Activated CD8-positive, alpha-beta T cell treated with anti-CD3 and anti-CD28 coated beads for 36 hours (primary cell): ENCODE results near the gene SLC26A6. TPM values are rescaled to one million over a fixed set of nuclear protein-coding genes. Genes with fewer than 3 reads are reported as not detected.

Experiments used
- ATAC-seq: fragments of 200-7000 bp; cut with Tn5 transposase; one replicate; pipeline ENCODE4 v1.10.0; 2021; ENCODE audit warnings: mild to moderate bottlenecking, moderate library complexity
- CTCF ChIA-PET: fragments of 350-600 bp; sonication (Branson Sonifier 250); formaldehyde crosslinking; loops from one replicate; lab custom pipeline; 2021; ENCODE audit warnings: antibody characterized with exemption; lab: Charles Lee
- POLR2A ChIA-PET: fragments of 350-600 bp; sonication (Branson Sonifier 250); formaldehyde crosslinking; loops from one replicate; lab custom pipeline; 2021; ENCODE audit warnings: antibody characterized with exemption; lab: Charles Lee
- DNase-seq: peaks from one replicate; pipeline ENCODE4 v3.0.0-alpha.2; 2020
- H3K27ac Mint-ChIP-seq: one replicate; pipeline ENCODE4 v1.8.0; 2021; ENCODE audit warnings: mild to moderate bottlenecking, mixed read lengths
- H3K27me3 Mint-ChIP-seq: one replicate; pipeline ENCODE4 v1.8.0; 2021; ENCODE audit warnings: mixed read lengths
- H3K36me3 Mint-ChIP-seq: one replicate; pipeline ENCODE4 v1.8.0; 2021; ENCODE audit warnings: low read depth, mixed read lengths
- H3K4me1 Mint-ChIP-seq: one replicate; pipeline ENCODE4 v1.8.0; 2021; ENCODE audit warnings: low read depth, mixed read lengths
- H3K4me3 Mint-ChIP-seq: one replicate; pipeline ENCODE4 v1.8.0; 2021; ENCODE audit warnings: mild to moderate bottlenecking, moderate library complexity, mixed read lengths
- H3K9me3 Mint-ChIP-seq: one replicate; pipeline ENCODE4 v1.8.0; 2021; ENCODE audit warnings: mixed read lengths
- intact Hi-C: fragments of 100-400 bp; cut with micrococcal nuclease; formaldehyde crosslinking; loops from one replicate; pipeline ENCODE4 v1.10.0; 2022
- total RNA-seq, 2 experiments: library from RNA; stranded (reverse); gene quantifications; one replicate each; pipeline ENCODE4 v1.2.3, GENCODE V29; 2021
- TF ChIP-seq, protein P1 (sequence below): fragments of 200-600 bp; IDR thresholded peaks from one replicate; pipeline ENCODE4 v1.8.0; 2022; ENCODE audit warnings: antibody characterized with exemption, mild to moderate bottlenecking

Gene SLC26A6
- total RNA-seq, 2 experiments from 2014 or later: 41.3 to 45.0 TPM

DNA sequence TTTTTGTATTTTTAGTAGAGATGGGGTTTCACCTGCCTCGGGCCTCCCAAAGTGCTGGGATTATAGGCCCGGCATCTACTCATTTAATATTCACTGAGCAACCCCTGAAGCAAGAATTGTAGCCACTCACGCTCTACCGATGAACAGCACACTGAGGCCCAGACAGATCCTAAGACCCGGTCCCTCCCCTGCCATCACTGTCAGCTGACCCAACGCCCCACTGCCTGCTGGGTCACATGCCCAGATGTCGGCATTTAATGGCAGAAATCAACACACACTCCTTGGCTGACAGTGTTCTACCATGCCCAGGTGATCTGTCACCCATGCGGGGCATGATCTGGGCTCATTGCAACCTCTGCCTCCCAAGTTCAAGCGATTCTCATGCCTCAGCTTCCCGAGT, 10.5 kb downstream of the SLC26A6 start:
- Mint-ChIP-seq H3K27me3 (no peaks in the 10 kb centered on the region), H3K4me1 (peaks cover 4% of the 10 kb centered on the region), H3K27ac (peak overlapping the region; percentile 0), H3K36me3 (peaks cover 4% of the 10 kb centered on the region), H3K4me3 (no peak overlapping the region), H3K9me3 (no peaks in the 10 kb centered on the region)
- TF ChIP-seq, protein P1, sequence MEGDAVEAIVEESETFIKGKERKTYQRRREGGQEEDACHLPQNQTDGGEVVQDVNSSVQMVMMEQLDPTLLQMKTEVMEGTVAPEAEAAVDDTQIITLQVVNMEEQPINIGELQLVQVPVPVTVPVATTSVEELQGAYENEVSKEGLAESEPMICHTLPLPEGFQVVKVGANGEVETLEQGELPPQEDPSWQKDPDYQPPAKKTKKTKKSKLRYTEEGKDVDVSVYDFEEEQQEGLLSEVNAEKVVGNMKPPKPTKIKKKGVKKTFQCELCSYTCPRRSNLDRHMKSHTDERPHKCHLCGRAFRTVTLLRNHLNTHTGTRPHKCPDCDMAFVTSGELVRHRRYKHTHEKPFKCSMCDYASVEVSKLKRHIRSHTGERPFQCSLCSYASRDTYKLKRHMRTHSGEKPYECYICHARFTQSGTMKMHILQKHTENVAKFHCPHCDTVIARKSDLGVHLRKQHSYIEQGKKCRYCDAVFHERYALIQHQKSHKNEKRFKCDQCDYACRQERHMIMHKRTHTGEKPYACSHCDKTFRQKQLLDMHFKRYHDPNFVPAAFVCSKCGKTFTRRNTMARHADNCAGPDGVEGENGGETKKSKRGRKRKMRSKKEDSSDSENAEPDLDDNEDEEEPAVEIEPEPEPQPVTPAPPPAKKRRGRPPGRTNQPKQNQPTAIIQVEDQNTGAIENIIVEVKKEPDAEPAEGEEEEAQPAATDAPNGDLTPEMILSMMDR: no peak
- no peak for DNase-seq
- POLR2A ChIA-PET: interaction anchor here (0.6 to 2.1 kb wide), 4 partner anchors 10 to 35 kb away, joined by 3 to 8 read pairs (median 4); no protein-coding TSS in a partner anchor
- CTCF ChIA-PET: interaction anchor here (1.3 to 6.5 kb wide), 2 partner anchors 10 to 188 kb away, joined by 4 to 42 read pairs; partner anchors contain the start of gene SLC26A6
- intact Hi-C loops: no loop called here
- ATAC-seq: no peak

DNA sequence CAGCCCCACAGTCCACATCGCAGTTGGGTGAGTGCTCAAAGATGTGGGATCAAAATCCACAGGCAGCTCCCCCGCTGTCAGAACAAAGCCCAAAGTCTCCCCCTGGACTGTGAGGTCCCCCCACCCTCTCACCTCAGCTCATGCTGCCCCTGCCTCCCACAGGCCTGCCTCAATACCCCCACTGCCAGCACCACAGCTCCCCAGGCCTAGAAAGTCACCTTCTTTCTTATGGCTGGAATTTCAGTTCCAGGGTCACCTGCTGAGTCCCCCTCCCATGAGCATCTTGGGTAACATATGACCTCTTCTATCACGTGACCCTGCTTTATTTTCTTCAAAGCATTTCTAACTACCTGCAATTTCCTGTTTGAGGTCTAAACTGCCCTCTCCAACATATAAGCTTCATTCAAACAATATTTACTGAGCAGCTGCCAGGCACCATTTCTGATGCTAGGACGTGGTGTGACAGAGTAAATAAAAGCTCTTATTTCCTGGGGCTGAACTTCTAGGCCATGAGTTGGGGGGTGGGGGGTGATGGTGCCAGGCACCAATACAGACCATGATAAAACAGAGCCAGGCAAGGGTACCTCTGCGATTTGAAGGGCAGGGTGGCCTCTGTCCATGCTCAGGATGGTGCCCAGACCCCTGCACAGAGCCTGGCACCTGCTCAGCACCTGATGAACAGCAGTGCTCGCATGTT, 11.3 kb downstream of the SLC26A6 start:
- TF ChIP-seq, protein P1: no peak
- peaks cover 6% of the 10 kb centered on the region for H3K36me3 Mint-ChIP-seq
- no peaks in the 10 kb centered on the region for H3K27me3 Mint-ChIP-seq
- ATAC-seq: no peak
- DNase-seq: no peak
- ChIA-PET POLR2A (interaction anchor here (0.6 to 2.1 kb wide), 5 partner anchors 9 to 34 kb away, joined by 3 to 8 read pairs (median 3); partner anchors contain the start of gene SLC26A6), CTCF (interaction anchor here (1.3 to 6.5 kb wide), 2 partner anchors 11 to 188 kb away, joined by 4 to 42 read pairs; partner anchors contain the start of gene SLC26A6)
- no peaks in the 10 kb centered on the region for H3K9me3 Mint-ChIP-seq
- no peak overlapping the region for H3K27ac Mint-ChIP-seq
- H3K4me1 Mint-ChIP-seq: peaks cover 4% of the 10 kb centered on the region
- intact Hi-C loops: no loop called here
- H3K4me3 Mint-ChIP-seq: no peak overlapping the region

DNA sequence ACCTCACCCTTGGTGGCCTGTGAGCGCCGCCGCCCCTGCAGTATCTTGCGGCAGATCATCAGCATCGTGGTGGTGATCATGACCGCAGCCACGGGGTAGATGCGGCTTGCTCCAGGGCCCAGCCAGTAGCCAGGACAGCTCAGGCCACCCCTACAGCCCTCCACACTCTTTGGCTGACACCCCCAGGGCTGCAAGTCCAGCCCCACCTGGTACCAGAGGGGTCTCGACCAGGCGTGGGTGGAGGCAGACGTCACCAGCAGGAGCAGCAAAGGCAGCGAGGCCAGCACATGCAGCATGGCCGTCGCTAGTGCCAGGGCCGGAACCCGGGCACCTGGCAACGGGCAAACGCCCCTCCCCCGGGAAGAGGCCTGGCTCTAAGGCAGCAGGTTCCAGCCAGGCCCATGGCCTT, 13.8 kb downstream of the SLC26A6 start, which contains the start of gene TMEM89:
TSS of gene TMEM89 (minus strand) at position 309 of the 409 bp plus-strand sequence. CDS start at position 296, 13 bp downstream.
- Mint-ChIP-seq H3K4me3 (no peak within 1 kb of the TSS), H3K27ac (no peak within 1 kb of the TSS), H3K36me3 (peaks cover 14% of the 10 kb centered on the region), H3K4me1 (peaks cover 4% of the 10 kb centered on the region), H3K9me3 (peaks cover 15% of the 10 kb centered on the region), H3K27me3 (no peaks in the 10 kb centered on the region)
- DNase-seq: no peak
- TF ChIP-seq, protein P1: no peak
- intact Hi-C loops: no loop called here
- ChIA-PET POLR2A (interaction anchor here (1.0 kb wide), 1 partner anchor 44 kb away, joined by 3 read pairs; no protein-coding TSS in a partner anchor), CTCF (interaction anchor here (1.0 to 6.5 kb wide), 2 partner anchors 10 to 13 kb away, joined by 3 to 42 read pairs; partner anchors contain the start of gene SLC26A6)
- no peak for ATAC-seq

DNA sequence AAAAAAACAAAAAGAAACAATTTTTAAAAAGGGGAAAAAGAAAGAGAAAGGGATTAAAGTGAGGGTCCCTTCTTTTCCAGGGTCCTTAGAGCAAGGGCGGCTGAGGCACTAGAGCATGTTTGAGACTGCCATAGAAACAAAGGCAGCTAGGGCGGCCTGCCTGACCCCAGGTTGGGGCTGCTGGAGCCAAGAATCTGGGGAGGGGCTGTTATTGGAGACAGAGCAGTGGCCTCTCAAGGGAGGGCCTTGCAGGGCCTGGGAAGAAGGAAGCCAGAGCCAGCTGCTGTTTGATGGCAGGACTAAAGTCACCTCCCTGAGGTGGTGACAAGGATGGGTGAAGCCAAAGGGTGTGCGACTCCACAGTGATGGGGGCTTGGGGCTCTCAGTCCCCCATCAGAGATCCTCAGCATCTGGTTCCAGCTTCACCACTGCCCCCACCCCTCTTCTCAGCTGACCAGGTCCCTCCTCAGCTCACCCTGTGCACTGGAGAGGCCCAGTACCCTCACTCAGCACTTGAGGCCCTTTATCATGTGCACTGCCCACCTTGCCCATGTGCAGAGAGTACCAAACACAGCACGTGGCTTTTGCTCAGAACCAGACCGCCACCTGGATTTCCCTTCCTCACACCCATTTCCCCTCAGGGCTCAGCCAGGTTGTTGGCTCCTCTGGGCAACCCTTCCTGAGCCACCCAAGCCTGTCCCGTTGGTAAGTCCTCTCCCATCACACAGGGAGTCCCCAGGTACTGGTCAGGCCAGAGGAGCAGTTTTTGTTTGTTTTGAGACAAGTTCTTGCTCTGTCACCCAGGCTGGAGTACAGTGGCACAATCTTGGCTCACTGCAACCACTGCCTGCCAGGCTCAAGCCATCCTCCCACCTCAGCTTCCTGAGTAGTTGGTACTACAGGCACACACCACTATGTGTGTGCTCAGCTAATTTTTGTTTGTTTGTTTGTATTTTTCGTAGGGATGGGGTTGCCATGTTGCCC, 15.4 kb downstream of the SLC26A6 start:
- Mint-ChIP-seq H3K27me3 (no peaks in the 10 kb centered on the region), H3K4me3 (no peak overlapping the region), H3K4me1 (peaks cover 10% of the 10 kb centered on the region), H3K9me3 (peaks cover 15% of the 10 kb centered on the region), H3K27ac (no peak overlapping the region), H3K36me3 (peaks cover 17% of the 10 kb centered on the region)
- POLR2A ChIA-PET: interaction anchor here (0.7 to 1.0 kb wide), 3 partner anchors 10 to 56 kb away, joined by 3 read pairs; no protein-coding TSS in a partner anchor
- no peak for DNase-seq
- TF ChIP-seq, protein P1: no peak
- intact Hi-C loops: no loop called here
- CTCF ChIA-PET: interaction anchor here (1.5 kb wide), 1 partner anchor 16 kb away, joined by 4 read pairs; the partner anchor contains the start of gene SLC26A6
- ATAC-seq: no peak
